ENCODE measurements around the gene ZNF777. TPM values are rescaled to one million over a fixed set of nuclear protein-coding genes. Genes with fewer than 3 reads are reported as not detected.
A peak's percentile ranks its signal among the peaks of the same experiment; 100 is the strongest.

ZNF777 gene
- total RNA-seq, 1 experiment from 2014 or later: 8.2 TPM

- Histone ChIP-seq H3K4me3 (no peak overlapping the region), H3K27me3 (0 out of 2 replicates have a peak, but pooled peaks cover 4% of the 10 kb centered on the region), H3K27ac (no peak overlapping the region), H3K9me3 (replicated peaks) (no peaks in the 10 kb centered on the region), H3K4me1 (no peaks in the 10 kb centered on the region), H3K36me3 (no peaks in the 10 kb centered on the region)
- peak in 1 of 2 experiments; percentile 12 for DNase-seq
Observed at GRCh38 chr7:149385195-149385950, 75.5 kb downstream of the ZNF777 start.

Other genes starting within 250 kb of the ZNF777 start
- gene ZNF212, start 221.4 kb downstream of the ZNF777 start, total RNA-seq (2014; rRNA removed; shearing (Covaris generic)): 10.0 and 11.5 TPM in 2 replicates
- gene ZNF783, start 198.9 kb downstream of the ZNF777 start, total RNA-seq (2014; rRNA removed; shearing (Covaris generic)): 10.8 and 11.9 TPM in 2 replicates
- gene ZNF746, start 36.7 kb upstream of the ZNF777 start, total RNA-seq (2014; rRNA removed; shearing (Covaris generic)): 13.3 and 14.6 TPM in 2 replicates